Astrocyte (in vitro differentiated cells and primary cell): ENCODE data around the gene PLPP4. TPM values are rescaled to one million over a fixed set of nuclear protein-coding genes. Genes with fewer than 3 reads are reported as not detected.

Source experiments
- DNase-seq: peaks from one replicate; pipeline ENCODE4 v3.0.0-alpha.2; 2010; ENCODE audit warnings: low read depth
- FAIRE-seq: peaks from 2 replicates; lab custom pipeline; 2011; peaks lifted over from hg19 to GRCh38; lab: Jason Lieb, UNC
- H2AFZ ChIP-seq: 2 replicates; pipeline ENCODE4 v1.6.0; 2012; ENCODE audit warnings: low read depth, low read length, inconsistent platforms
- H3K27ac ChIP-seq: 2 replicates; pipeline ENCODE4 v1.5.1; 2011; ENCODE audit warnings: low read depth, low read length, inconsistent platforms
- H3K27me3 ChIP-seq: 2 replicates; pipeline ENCODE4 v1.6.0; 2011; ENCODE audit warnings: low read length, inconsistent platforms; ENCODE audit not compliant: insufficient read depth
- H3K36me3 ChIP-seq: 2 replicates; pipeline ENCODE4 v1.5.1; 2011; ENCODE audit warnings: low read length, inconsistent platforms; ENCODE audit not compliant: insufficient read depth
- H3K4me1 ChIP-seq: 2 replicates; pipeline ENCODE4 v1.5.1; 2011; ENCODE audit warnings: low read length, inconsistent platforms; ENCODE audit not compliant: insufficient read depth
- H3K4me2 ChIP-seq: 2 replicates; pipeline ENCODE4 v1.6.0; 2012; ENCODE audit warnings: low read length, inconsistent platforms
- H3K4me3 ChIP-seq: 2 replicates; pipeline ENCODE4 v1.5.1; 2011; ENCODE audit warnings: low read depth, mild to moderate bottlenecking, low read length, inconsistent platforms; ENCODE audit not compliant: insufficient read depth
- H3K79me2 ChIP-seq: 2 replicates; pipeline ENCODE4 v1.6.0; 2012; ENCODE audit warnings: mild to moderate bottlenecking, low read length, inconsistent platforms; ENCODE audit not compliant: insufficient read depth
- H3K9ac ChIP-seq: 2 replicates; pipeline ENCODE4 v1.6.0; 2012; ENCODE audit warnings: mild to moderate bottlenecking, low read length, inconsistent platforms
- H3K9me3 ChIP-seq: 2 replicates; pipeline ENCODE4 v1.5.1; 2012; ENCODE audit warnings: low read depth, mild to moderate bottlenecking, low read length, inconsistent platforms; ENCODE audit not compliant: insufficient read depth
- H4K20me1 ChIP-seq: 2 replicates; pipeline ENCODE4 v1.6.0; 2012; ENCODE audit warnings: low read length, inconsistent platforms; ENCODE audit not compliant: insufficient read depth
- H3K27ac Mint-ChIP-seq: one replicate; pipeline ENCODE4 v1.8.0; 2021; ENCODE audit warnings: mild to moderate bottlenecking, mixed read lengths; ENCODE audit not compliant: unreplicated experiment
- H3K27me3 Mint-ChIP-seq: one replicate; pipeline ENCODE4 v1.8.0; 2021; ENCODE audit warnings: low read depth, mixed read lengths; ENCODE audit not compliant: unreplicated experiment
- H3K36me3 Mint-ChIP-seq: one replicate; pipeline ENCODE4 v1.8.0; 2021; ENCODE audit warnings: low read depth, mixed read lengths; ENCODE audit not compliant: unreplicated experiment
- H3K4me1 Mint-ChIP-seq: one replicate; pipeline ENCODE4 v1.8.0; 2021; ENCODE audit warnings: low read depth, mixed read lengths; ENCODE audit not compliant: unreplicated experiment
- H3K4me3 Mint-ChIP-seq: one replicate; pipeline ENCODE4 v1.8.0; 2021; ENCODE audit warnings: mild to moderate bottlenecking, moderate library complexity, mixed read lengths; ENCODE audit not compliant: unreplicated experiment
- H3K9me3 Mint-ChIP-seq: one replicate; pipeline ENCODE4 v1.8.0; 2021; ENCODE audit warnings: mild to moderate bottlenecking, mixed read lengths; ENCODE audit not compliant: unreplicated experiment
- CTCF ChIP-seq: IDR thresholded peaks from 2 replicates; pipeline ENCODE4 v1.5.1; 2011; ENCODE audit warnings: low read depth, mild to moderate bottlenecking, inconsistent platforms, low read length, moderate library complexity; ENCODE audit not compliant: insufficient read depth
- EZH2 ChIP-seq: IDR thresholded peaks from 2 replicates; pipeline ENCODE4 v1.6.1; 2012; ENCODE audit warnings: mild to moderate bottlenecking, low read length, inconsistent platforms; ENCODE audit not compliant: insufficient read depth
- total RNA-seq: library from RNA; stranded (reverse); gene quantifications from 2 replicates; pipeline ENCODE4 v1.2.1, GENCODE V29; 2021

The PLPP4 gene
- total RNA-seq, 1 donor from 2014 or later, result 44.1 TPM

GRCh38 chr10:120422457-120422856 lies 34.6 kb upstream of the PLPP4 start:
- Histone ChIP-seq H3K9ac (peak overlapping the region; percentile 73), H3K9me3 (no peaks in the 10 kb centered on the region), H4K20me1 (no peaks in the 10 kb centered on the region), H2AFZ (no peak overlapping the region), H3K4me2 (peak overlapping the region; percentile 75), H3K4me3 (peak overlapping the region; percentile 7), H3K27me3 (no peaks in the 10 kb centered on the region), H3K4me1 (peaks cover 33% of the 10 kb centered on the region), H3K79me2 (no peaks in the 10 kb centered on the region), H3K36me3 (no peaks in the 10 kb centered on the region), H3K27ac (peak overlapping the region; percentile 97)
- peak; percentile 100 for FAIRE-seq
- no peaks in the 10 kb centered on the region for H3K27me3 Mint-ChIP-seq
- TF ChIP-seq EZH2 (no peak), CTCF (no peak)
- H3K4me3 Mint-ChIP-seq, result peak overlapping the region; percentile 47
- peak overlapping the region; percentile 99 for H3K27ac Mint-ChIP-seq
- peaks cover 40% of the 10 kb centered on the region for H3K4me1 Mint-ChIP-seq
- H3K9me3 Mint-ChIP-seq, result peaks cover 2% of the 10 kb centered on the region
- peak; percentile 97 for DNase-seq
- no peaks in the 10 kb centered on the region for H3K36me3 Mint-ChIP-seq

GRCh38 chr10:120423431-120424197 lies 33.4 kb upstream of the PLPP4 start:
- H2AFZ ChIP-seq, result no peak overlapping the region
- peak; percentile 97 for DNase-seq
- H3K9me3 ChIP-seq, result no peaks in the 10 kb centered on the region
- TF ChIP-seq CTCF (peak; percentile 93), EZH2 (no peak)
- Mint-ChIP-seq H3K4me3 (no peak overlapping the region), H3K4me1 (peaks cover 38% of the 10 kb centered on the region), H3K36me3 (no peaks in the 10 kb centered on the region), H3K27ac (peak overlapping the region; percentile 99), H3K27me3 (no peaks in the 10 kb centered on the region), H3K9me3 (peaks cover 2% of the 10 kb centered on the region)
- H3K79me2 ChIP-seq, result no peaks in the 10 kb centered on the region
- H3K4me2 ChIP-seq, result peak overlapping the region; percentile 75
- H3K9ac ChIP-seq, result peak overlapping the region; percentile 73
- peaks cover 37% of the 10 kb centered on the region for H3K4me1 ChIP-seq
- H3K27me3 ChIP-seq, result no peaks in the 10 kb centered on the region
- H3K27ac ChIP-seq, result peak overlapping the region; percentile 97
- H3K4me3 ChIP-seq, result peak overlapping the region; percentile 34
- FAIRE-seq, result peak; percentile 86
- H4K20me1 ChIP-seq, result no peaks in the 10 kb centered on the region
- no peaks in the 10 kb centered on the region for H3K36me3 ChIP-seq

DNA sequence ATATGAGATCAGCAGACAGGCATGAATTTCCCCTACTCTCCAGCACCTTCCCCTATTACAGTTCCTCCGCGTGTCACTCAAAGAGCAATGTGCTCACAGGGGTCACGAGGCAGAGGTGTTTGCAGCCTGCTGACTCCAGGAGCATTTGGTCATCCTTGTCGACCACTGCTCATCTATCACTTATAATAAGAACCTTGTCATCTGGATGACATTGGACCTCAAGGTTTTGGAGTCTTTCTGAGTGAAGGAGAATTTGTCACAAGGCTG lies 32.9 kb upstream of the PLPP4 start:
- H4K20me1 ChIP-seq, result no peaks in the 10 kb centered on the region
- Mint-ChIP-seq H3K27ac (peak overlapping the region; percentile 99), H3K27me3 (no peaks in the 10 kb centered on the region), H3K9me3 (peaks cover 2% of the 10 kb centered on the region), H3K4me1 (peaks cover 38% of the 10 kb centered on the region), H3K36me3 (no peaks in the 10 kb centered on the region), H3K4me3 (peak overlapping the region; percentile 29)
- no peaks in the 10 kb centered on the region for H3K9me3 ChIP-seq
- DNase-seq, result no peak
- FAIRE-seq, result no peak
- H3K27ac ChIP-seq, result peak overlapping the region; percentile 97
- peak overlapping the region; percentile 75 for H3K4me2 ChIP-seq
- H3K27me3 ChIP-seq, result no peaks in the 10 kb centered on the region
- no peak overlapping the region for H2AFZ ChIP-seq
- H3K36me3 ChIP-seq, result no peaks in the 10 kb centered on the region
- peaks cover 41% of the 10 kb centered on the region for H3K4me1 ChIP-seq
- H3K79me2 ChIP-seq, result no peaks in the 10 kb centered on the region
- no peak for TF ChIP-seq EZH2
- no peak for TF ChIP-seq CTCF
- peak overlapping the region; percentile 34 for H3K4me3 ChIP-seq
- H3K9ac ChIP-seq, result peak overlapping the region; percentile 43
